Measurements from ENCODE around the gene SNPH. TPM values are rescaled to one million over a fixed set of nuclear protein-coding genes. Genes with fewer than 3 reads are reported as not detected.

SNPH gene
- polyA plus RNA-seq, 10 donors: 4.5 to 9.6 (median 5.6) TPM

GRCh38 chr20:1305712-1306111 lies 39.6 kb downstream of the SNPH start:
- DNase-seq: no peak

- DNase-seq: no peak
These were observed 40.4 kb downstream of the SNPH start for GRCh38 chr20:1306316-1307135.

DNA sequence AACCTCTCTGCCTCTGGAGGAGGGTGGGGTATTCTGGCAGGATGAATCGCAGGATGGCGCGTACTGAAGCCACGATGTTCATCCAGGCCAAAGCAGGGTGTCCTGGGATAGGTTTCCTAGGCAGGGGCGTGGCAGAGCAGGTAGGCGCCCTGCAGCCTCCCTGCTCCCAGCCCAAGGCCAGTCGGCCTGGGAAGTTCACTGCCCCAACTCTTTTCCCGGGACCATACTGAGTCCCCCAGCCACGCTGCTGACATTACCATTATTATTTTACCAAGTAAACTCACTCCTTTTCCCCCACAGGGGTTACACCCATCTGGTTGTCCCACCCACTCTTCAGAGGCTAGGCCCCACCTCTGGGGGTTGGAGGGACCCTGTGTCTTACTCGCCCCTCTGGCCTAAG lies 41.1 kb downstream of the SNPH start:
- no peak for DNase-seq

- DNase-seq: no peak
These were observed 41.5 kb downstream of the SNPH start for GRCh38 chr20:1307571-1307971.

DNA sequence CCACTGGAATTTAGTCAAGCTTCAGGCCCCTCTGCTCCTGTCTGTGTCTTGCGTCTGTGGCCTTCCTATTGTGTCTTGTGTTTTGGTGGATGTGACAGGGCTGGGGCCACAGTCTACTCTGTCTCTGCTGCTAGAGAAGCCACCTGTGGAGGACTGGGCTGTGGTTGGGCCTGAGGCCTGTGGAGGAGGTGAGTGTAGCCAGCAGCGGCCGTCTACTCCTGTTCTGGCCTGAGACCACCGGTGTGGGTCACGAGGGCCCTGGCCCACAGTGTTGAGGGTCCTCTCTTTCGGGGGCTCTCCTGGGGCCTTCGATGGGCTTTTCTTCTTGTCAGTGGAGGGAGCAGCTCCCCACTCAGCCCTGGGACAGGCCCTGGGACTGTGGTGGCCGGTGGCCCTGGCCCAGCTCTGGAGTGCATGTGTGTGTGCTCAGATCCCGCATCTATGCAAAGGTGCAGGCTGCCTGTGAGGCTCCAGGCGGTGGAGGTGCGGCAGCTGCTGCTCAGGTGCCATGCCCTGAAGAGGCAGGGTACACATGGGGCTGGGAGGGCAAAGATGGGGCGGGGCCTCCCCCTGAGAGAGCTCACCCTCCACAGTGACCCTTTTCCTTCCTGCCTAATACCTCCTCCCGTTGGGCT lies 42.1 kb downstream of the SNPH start:
- DNase-seq: no peak

DNA sequence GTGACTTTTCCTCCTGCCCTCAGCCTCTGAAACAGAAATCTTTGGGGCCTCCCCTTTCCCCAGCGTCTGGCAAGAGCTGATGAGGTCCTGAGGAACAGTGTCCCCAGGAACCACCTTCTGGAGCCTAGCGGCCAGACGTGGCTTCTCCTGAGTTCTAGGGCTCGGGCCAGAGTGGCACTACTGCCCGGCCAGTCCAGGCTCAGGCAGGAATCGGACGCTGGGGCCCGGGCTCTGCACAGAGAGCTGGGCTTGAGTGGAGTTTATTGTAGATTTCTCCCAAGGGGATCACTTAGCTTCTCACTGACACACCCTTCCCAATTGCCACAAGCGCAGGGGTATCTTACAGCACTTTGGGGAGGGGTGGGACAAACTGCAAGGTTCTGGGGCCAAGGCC lies 42.6 kb downstream of the SNPH start:
- no peak for DNase-seq

GRCh38 chr20:1309439-1309847 lies 43.3 kb downstream of the SNPH start:
- no peak for DNase-seq

GRCh38 chr20:1310071-1310470 lies 44.0 kb downstream of the SNPH start:
- no peak for DNase-seq

- no peak for DNase-seq
These were observed 44.6 kb downstream of the SNPH start for GRCh38 chr20:1310506-1311190.

DNA sequence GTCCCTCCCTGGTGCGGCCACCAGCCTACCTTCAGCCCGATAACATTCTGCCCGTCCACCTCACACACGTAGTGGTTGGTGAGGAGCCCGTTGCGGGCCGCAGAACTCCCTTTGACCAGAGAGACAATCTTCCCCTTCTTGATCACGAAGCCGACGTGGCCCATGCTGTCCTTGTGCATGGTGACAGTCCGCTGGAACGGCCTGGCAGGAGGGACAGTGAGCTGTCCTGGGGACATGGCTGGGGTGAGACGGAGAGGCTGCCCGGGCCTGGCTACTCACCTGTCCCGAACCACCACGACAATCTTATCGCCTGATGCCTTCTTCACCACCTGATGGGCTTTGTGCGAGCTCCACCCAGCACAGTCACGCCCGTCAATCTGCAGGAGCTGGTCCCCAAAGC lies 46.2 kb downstream of the SNPH start:
- DNase-seq: no peak

DNA sequence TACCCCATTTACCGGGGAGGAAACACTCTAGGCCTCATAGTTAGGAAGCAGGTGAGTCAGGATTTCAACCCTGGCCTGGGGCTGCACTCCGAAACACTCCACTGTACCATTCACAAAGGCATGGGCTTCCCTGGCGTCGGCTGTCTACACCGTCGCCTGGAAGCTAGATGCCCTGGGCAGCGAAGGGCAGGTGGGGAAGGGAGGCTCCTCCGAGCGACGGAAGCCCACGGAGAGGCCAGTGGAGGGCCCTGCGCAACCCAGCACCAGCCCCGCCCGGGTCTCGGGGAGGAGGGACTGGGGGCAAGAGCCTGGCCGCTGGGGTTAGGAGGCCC lies 46.8 kb downstream of the SNPH start:
- no peak for DNase-seq

DNA sequence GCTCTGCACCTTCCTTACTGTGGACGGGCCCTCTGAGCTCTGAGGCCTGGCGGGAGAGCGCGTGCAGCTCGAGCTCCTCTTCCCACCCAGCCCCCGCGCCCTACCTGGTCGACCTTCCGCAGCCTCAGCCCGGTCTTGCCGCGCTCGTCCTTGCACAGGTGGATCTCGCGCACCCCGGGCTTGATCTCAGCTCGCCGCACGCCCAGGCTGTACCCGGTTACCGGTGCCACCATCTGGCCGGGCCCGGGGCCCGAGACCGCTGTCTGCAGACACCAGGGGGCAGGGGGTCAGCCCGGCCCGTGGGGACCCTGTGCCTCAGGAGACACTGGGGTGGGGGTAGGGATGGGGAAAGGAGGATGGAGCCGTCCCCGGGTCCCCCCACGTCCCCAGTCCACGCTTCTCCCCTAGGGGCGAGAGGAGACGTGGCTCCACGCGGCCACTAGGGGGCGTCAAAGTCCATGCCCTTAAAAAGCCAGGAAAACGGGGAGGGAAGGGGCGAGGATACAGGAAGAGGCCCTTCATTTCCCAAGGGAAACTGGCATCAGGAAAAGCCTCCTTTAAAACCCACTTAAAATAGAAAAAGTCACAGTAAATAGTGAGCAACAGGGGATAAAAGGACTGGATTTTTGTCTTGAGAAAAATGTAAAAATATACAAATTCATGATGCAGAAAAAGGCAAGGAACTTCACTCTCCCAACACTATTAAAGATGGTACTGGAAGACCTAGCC lies 47.3 kb downstream of the SNPH start:
- DNase-seq: peak; percentile 63 to 85 (median 82)

DNA sequence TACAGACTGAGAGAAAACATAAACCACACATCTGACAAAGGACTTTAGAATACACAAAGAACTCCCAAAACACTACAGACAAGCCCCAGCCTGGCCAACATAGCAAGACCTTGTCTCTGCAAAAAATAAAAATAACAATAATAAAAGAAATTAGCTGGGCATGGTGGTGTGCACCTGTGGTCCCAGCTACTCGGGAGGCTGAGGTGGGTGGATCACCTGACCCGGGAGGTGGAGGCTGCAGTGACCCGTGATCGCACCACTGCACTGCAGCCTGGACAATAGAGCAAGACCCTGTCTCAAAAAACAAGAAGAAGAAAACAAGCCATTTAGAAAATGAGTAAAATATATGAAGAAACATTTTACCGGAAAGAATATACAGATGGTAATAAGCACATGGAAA lies 49.7 kb downstream of the SNPH start:
- DNase-seq: no peak

DNA sequence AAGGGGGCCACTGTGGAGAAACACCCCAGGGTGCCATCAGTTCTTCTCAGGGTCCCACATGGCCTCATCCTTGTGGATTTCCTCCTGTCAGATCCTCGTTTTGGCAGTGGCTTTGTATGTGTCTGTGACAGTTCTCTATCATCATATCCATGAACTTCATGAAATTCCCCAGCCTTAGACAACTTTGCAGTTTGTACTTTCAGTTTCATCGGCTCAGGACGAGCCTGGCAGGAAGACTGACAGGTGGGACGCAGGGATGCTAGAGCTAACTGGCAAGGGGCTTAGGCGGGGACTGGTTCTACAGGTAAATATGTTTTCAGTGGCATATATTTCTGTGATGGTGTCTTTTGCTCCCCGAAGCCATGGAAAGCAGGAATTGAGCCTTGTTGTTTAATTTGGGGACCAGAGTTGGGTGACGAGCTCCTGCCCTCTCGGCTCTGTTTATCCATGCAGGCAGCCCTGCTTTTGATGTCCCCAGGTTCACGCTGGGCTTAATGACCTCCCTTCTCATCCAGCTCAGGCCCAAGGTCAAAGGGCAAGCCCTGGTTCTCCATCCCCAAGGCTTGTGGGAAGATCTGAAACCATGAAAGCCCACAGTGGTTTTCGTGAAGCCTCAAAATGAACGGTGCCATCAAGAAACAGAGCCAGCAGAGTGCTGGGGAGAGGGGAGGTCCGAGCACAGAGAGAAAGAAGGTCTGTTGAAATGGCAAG lies 51.6 kb downstream of the SNPH start:
- DNase-seq: no peak

- no peak for DNase-seq
These were observed 53.0 kb downstream of the SNPH start for GRCh38 chr20:1319051-1319450.

GRCh38 chr20:1319462-1319861 lies 53.4 kb downstream of the SNPH start:
- no peak for DNase-seq

DNA sequence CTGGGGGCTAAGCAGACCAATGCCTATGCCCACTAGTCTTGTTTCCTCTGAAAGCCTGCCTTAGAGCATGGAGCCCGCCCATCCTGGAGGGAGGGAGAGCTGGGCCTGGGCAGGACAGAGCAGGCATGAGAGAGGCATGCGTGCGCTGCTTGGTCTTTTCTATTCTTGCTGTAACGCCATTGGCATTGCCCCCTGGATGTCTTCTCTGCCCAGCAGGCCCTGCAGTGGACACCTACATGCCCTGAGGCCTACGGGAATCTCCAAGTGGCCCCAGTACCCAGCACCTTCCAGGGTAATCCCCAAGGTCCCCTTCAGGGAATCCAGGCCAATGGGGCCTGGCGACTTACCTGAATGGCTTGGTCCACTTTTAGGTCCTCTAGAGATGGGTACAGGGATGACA lies 53.9 kb downstream of the SNPH start:
- DNase-seq: no peak

- DNase-seq: no peak
These were observed 55.0 kb downstream of the SNPH start for GRCh38 chr20:1320902-1321653.

GRCh38 chr20:1321654-1321939 lies 55.5 kb downstream of the SNPH start:
- DNase-seq: no peak

- DNase-seq: peak in 2 of 3 donors; percentile 43 to 45
These were observed 56.6 kb downstream of the SNPH start for GRCh38 chr20:1322511-1323245.
